Stromal cell of bone marrow (primary cell): ENCODE results near the gene C3orf62.
"Not testable (repeated sequence)": the region's sequence is repeated elsewhere in the genome, so short reads cannot be mapped to it uniquely, and the experiment has no call there.

ENCODE experiments used
- DNase-seq: peaks from one replicate; pipeline ENCODE4 v3.0.0-alpha.2; 2012; ENCODE audit warnings: low read depth

C3orf62 gene

GRCh38 chr3:49269443-49270155 lies 7.4 kb downstream of the C3orf62 start:
- DNase-seq, result no peak

- peak; percentile 21 for DNase-seq
These were observed 10.5 kb downstream of the C3orf62 start for GRCh38 chr3:49266410-49267095.

GRCh38 chr3:49265661-49266386 lies 11.2 kb downstream of the C3orf62 start:
- no peak for DNase-seq

DNA sequence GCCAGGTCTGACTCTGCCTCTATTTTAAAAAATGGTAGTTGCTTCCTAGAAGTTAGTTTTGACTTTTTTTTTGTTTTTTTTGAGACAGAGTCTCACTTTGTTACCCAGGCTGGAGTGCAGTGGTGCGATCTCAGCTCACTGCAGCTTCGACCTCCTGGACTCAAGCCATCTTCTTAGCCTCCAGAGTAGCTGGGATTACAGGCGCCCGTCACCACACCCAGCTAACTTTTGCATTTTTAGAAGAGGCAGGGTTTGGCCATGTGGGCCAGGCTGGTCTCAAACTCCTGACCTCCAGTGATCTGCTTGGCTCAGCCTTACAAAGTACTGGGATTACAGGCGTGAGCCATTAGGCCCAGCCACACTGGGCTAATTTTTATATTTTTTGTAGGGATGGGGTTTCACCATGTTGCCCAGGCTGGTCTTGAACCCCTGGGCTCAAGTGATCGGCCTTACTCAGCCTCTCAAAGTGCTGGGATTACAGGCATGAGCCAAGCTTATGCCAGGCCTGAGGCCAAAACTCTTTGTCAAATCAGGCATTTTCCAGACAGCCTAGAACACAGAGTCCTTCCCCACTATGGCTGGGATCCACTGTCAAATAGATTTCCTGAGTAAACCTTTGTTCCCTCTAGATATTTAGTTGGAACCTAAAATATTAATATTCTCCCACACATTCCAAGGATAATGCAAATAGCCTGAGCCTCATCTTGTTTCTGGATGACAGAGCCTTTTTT lies 13.7 kb downstream of the C3orf62 start:
- DNase-seq, result no peak

DNA sequence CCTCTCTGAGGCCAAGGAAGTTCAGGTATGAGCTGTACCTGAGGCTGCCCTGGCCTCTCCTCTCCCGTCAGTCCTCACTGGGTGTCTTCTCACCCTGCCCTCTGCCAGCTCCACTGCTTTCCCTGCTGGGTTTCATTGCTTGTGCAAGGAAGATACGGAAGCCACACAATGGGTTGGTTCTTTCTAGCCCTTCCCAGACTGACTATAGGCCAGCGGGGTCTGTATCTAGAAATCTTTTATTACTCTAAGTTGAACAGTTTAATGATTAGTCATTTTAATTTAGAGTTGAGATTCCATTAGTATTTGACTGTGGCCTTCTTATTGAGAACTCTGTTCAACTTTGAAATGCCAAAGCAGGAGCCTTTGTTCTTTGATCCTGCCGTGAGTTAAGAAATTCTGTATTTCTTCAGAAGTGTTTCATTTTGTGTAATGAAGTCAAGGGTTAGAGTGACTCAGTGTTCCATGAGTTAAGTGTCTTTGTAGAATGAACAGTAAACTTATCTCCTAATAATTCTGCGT lies 16.2 kb downstream of the C3orf62 start:
- DNase-seq, result no peak

- no peak for DNase-seq
These were observed 19.8 kb downstream of the C3orf62 start for GRCh38 chr3:49257187-49257586.

GRCh38 chr3:49255718-49256511 lies 21.1 kb downstream of the C3orf62 start:
- DNase-seq, result no peak

- DNase-seq, result no peak
These were observed 21.9 kb downstream of the C3orf62 start for GRCh38 chr3:49255112-49255511.

DNA sequence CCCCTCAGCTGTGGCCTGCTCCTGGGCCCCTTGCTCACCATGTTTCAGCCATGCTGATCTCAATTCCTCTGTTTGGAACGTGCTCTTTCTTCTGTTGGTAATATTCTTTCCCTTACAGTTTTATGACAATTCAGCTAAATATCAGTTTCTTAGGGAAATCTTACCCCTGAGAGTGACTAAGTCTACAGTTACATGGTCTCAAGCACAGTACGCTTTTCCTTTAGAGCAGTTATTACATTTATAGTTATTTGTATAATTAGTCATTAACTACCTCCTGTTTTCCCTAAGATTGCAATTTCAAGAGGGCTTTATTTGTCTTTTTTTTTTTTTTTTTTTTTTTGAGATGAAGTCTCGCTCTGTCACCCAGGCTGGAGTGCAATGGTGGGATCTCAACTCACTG lies 23.5 kb downstream of the C3orf62 start:
- no peak for DNase-seq

- DNase-seq, result peak; percentile 31
These were observed 28.2 kb downstream of the C3orf62 start for GRCh38 chr3:49248840-49249227.

- no peak for DNase-seq
These were observed 32.3 kb downstream of the C3orf62 start for GRCh38 chr3:49244581-49245205.

- DNase-seq, result not testable (repeated sequence)
These were observed 36.9 kb downstream of the C3orf62 start for GRCh38 chr3:49240091-49240490.

DNA sequence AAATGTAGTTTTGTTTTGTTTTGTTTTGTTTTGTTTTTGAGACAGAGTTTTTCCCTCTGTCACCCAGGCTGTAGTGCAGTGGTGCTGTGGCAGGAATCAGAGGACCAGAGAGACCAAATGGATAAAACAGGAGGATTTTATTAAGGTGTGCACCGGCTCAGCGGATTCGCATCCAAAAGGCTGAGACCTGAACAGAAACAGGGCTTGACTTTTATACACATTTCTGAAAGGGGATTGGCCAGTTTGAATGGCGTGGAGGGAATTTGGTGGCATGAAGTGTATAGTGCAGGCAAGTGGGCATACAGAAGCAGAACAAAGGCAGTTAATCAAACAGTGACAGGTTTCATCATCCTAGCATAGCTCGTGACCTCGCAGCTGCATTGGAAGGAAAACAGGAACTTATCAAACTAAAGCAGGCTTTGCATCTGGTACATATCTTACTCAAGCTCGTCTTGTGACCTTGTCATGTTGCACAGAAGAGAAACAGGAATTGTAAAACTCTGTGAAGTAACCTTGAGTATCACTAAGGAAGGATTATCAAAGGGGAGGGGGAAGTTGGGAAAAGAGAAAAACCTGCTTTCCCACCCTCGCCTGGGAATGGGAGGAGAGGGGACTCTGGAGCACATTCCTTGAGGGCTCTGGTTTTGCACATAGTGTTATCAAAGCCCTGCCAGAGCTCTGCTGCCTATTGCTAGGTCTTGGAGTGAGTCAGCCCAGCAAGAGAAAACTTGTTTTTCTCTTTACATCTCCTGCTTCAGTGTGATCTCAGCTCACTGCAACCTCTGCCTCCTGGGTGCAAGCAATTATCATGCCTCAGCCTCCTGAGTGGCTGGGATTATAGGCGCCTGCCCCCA lies 38.5 kb downstream of the C3orf62 start:
- no peak for DNase-seq

DNA sequence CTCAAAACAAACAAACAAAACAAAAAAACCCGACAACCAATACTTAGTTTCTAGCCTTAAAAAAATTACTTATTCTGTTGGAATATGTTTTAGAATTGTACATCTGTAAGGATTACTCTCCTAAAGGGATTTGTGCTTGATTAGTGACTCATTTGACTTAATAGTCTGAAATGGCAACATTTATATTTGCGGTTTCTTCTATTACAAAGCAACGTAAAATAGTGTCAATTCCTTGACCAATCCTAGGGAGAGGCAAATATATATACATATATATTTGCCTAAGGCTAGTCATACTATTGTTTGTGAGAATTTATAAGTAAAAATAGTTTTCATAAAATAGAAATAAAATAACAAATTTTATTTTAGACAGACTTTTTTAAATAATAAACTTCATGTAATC lies 39.7 kb downstream of the C3orf62 start:
- no peak for DNase-seq

DNA sequence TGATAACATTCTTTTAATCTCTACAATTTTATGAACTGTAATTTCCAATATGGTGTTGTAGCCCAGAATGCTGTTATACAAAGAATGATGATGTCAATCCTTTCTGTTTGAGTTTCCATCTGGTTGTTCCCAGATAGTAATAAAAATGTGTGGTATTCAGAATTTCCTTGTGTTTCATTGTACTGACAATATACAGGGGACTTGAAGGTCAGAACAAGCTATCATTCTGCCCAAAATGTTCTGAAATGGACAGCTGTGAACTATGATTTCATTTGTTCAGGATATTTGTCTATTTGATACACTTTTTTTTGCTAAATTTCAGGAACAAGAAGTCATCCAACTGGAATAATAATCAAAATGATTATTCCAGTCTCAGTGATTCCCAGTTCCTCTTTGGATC lies 40.8 kb downstream of the C3orf62 start:
- DNase-seq, result no peak

DNA sequence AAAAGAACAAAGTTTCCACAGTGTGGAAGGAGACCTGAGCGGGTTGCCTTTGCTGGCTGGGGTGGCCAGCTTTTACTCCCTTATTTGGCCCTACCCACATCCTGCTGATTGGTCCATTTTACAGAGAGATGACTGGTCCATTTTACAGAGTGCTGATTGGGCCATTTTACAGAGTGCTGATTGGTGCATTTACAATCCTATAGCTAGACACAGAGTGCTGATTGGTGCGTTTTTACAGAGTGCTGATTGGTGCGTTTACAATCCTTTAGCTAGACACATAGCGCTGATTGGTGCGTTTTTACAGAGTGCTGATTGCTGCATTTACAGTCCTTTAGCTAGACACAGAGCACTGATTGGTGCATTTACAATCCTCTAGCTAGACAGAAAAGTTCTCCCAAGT lies 48.2 kb downstream of the C3orf62 start:
- DNase-seq, result not testable (repeated sequence)

DNA sequence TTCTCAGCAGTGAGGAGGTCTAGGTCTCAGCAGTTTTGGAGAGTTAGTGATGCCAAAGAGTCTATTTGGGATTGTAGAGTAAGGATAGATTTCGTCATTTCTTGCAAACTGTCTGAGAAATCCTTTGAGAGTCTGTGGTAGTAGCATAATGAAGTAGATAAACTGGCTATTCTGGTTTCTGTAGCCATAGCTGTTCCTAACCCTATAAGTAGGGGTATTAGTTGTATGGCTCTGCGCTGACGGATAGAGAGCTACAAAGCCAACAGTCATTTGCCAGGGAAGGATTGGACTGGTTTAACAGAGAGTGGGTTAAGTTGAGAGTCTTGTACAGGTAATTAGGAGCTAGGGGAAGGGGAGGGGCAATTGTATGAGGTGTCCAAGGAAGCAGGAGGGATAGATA lies 55.0 kb downstream of the C3orf62 start:
- no peak for DNase-seq

DNA sequence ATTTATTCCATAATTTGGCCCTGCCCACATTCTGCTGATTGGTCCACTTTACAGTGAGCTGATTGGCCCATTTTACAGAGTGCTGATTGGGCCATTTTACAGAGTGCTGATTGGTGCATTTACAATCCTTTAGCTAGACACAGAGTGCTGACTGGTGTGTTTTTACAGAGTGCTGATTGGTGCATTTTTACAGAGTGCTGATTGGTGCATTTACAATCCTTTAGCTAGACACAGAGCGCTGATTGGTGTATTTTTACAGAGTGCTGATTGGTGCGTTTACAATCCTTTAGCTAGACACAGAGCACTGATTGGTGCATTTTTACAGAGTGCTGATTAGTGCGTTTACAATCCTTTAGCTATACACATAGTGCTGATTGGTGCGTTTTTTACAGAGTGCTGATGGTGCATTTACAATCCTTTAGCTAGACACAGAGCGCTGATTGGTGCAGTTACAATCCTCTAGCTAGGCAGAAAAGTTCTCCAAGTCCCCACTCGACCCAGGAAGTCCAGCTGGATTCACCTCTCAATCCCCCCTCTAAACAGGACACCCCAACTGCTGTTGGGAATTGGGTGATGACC lies 56.0 kb downstream of the C3orf62 start:
- not testable (repeated sequence) for DNase-seq

GRCh38 chr3:49219132-49219531 lies 57.9 kb downstream of the C3orf62 start:
- no peak for DNase-seq
